Measurements from ENCODE around the gene TSGA10IP.

Gene TSGA10IP

DNA sequence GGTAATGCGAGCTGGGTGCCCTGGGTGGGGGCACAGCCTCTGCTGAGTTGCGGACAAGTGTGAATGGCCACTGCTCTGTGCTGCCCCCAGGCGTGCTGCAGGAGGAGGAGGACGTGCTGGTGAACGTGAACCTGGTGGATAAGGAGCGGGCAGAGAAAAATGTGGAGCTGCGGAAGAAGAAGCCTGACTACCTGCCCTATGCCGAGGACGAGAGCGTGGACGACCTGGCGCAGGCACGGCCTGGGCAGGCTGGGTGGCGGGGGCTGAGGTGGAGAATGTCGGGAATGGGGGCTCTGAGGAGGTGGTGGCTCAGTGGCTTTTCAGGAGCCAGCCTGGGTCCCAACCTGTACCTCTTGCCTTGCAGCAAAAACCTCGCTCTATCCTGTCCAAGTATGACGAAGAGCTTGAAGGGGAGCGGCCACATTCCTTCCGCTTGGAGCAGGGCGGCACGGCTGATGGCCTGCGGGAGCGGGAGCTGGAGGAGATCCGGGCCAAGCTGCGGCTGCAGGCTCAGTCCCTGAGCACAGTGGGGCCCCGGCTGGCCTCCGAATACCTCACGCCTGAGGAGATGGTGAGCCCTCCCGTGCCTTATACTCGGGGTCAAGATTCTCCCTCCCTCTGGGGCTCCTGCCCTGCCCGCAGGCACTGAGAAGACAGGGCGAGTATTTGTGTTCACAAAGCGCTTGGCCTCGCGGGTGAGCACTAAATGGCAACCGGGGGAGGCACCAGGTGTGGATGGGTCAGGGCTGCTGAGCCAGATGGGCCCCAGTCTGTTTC is 20.9 kb downstream of the TSGA10IP start:
- TF ChIP-seq CTCF (IDR thresholded peaks at IDR 0.05; ENCODE audit: borderline replicate concordance, insufficient read depth, low read depth, low read length): no peak
- no peak overlapping the region for H3K4me3 ChIP-seq (ENCODE audit: low read depth, low read length)

DNA sequence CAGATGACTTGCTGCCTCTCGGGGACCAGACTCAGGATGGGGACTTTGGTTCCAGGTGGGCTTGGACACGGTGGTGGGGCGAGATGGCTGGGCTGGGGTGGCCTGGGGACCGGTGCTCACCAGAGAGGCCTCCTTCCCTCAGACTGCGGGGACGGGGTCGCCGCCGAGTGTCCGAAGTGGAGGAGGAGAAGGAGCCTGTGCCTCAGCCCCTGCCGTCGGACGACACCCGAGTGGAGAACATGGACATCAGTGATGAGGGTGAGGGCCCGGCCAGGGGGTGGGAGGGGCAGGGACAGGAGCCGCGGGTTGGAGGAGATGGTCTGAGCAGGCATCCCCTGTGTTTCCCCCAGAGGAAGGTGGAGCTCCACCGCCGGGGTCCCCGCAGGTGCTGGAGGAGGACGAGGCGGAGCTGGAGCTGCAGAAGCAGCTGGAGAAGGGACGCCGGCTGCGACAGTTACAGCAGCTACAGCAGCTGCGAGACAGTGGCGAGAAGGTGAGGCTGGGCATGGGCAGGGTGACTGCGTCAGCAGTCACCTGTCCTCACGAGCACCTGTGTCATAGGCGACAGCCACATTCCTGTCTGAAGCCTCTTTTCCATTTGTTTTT is 22.2 kb downstream of the TSGA10IP start:
- TF ChIP-seq CTCF (IDR thresholded peaks at IDR 0.05; ENCODE audit: borderline replicate concordance, insufficient read depth, low read depth, low read length): no peak
- H3K4me3 ChIP-seq (ENCODE audit: low read depth, low read length): no peak overlapping the region

DNA sequence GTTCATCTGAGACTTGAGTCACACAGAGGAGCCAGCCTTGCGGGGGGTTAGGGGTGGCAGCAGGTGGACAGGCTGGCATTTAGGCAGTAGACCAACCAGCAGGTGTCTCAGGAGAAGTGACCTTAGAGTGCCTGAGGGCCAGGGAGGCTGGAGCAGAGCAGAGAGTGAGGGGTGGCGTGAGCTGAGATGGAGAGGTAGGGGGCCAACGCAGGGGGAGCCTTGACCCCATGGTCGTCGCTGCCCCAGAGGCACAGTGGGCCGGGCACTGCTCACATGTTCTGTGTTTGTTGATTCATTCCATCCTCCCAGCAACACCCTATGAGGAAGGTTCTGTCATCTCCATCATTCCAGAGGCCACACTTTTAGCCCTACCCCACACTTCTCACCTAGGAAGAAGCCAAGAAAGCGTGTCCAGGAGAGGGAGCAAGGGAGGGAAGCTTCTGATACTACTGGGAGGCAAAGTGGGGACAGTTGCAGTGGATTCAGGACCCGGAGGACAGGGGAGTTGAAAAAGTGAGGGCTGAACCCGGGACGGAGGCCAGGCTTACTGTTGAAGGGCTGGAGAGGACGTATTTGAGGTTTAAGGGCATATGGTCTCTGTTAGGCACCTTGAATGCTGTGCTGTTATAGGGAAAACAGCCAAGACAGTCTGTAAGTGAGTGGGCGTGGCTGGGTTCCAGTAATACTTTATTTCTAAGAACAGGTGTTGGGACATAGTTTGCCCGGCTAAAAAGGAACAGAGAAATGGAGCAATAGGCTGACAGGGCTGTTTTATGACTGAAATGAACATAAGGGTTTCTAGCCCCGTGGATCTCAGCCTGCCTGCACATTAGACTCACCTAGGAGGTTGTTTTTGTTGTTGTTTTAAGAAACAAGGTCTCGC is 23.6 kb downstream of the TSGA10IP start:
- H3K4me3 ChIP-seq (ENCODE audit: low read depth, low read length): no peak overlapping the region
- TF ChIP-seq CTCF (IDR thresholded peaks at IDR 0.05; ENCODE audit: borderline replicate concordance, insufficient read depth, low read depth, low read length): no peak

DNA sequence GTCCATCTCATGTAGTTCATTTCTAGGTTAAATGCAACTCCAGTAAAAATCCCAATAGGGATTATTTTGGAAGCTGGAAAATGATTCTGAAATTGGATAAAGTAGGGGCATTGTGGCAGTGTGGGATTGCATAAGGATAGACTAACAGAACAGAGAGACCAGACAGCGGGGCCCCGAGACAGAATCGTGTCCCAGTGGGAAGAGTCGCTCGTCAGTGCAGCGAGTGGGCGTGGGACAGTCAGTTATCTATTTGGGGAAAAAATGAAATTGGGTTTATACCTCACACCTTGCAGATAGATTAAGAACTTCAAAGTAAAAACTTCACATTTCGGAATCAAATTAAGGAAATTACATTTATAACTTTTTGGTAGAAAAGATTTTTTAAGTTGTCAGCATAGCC is 26.8 kb downstream of the TSGA10IP start:
- no peak for TF ChIP-seq CTCF (IDR thresholded peaks at IDR 0.05; ENCODE audit: borderline replicate concordance, insufficient read depth, low read depth, low read length)
- H3K4me3 ChIP-seq (ENCODE audit: low read depth, low read length): no peak overlapping the region

DNA sequence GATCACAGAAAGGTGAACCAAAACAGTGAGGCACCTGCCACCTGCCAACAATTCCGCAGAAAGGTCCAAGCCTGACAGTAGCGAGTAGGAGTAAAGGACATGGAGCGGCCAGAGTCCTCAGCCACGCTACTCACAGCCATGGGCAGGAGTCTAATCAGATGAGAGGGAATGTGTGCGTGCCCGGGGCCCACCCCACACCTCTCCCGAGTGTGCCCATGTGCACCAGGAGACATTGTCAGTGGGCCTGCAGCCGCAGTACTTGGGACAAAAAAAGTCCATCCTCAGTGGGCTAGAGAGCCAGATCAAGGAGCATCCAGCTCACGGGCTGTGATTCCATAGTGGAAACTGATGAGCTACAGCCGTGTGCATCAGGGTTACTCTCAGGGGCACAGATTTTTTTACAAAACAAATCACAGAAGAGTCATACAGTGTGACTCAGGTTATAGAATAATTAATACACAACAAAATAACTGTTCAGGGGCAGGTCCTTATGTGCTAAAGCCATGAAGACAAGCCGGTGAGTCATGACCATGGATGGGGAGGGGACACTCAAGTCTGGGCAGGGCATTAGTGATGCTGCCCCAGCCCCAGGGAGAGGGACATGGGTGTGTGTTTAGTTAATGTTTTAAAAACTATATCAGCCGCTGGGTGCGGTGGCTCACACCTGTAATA is 28.3 kb downstream of the TSGA10IP start:
- TF ChIP-seq CTCF (IDR thresholded peaks at IDR 0.05; ENCODE audit: borderline replicate concordance, insufficient read depth, low read depth, low read length): no peak
- H3K4me3 ChIP-seq (ENCODE audit: low read depth, low read length): no peak overlapping the region

- no peak for TF ChIP-seq CTCF (IDR thresholded peaks at IDR 0.05; ENCODE audit: borderline replicate concordance, insufficient read depth, low read depth, low read length)
- H3K4me3 ChIP-seq (ENCODE audit: low read depth, low read length): no peak overlapping the region
These were observed 30.5 kb downstream of the TSGA10IP start for GRCh38 chr11:65975771-65976170.

Data from GM12875 (cell line).